Osteocyte (in vitro differentiated cells): ENCODE results near the gene GFPT1. TPM values are rescaled to one million over a fixed set of nuclear protein-coding genes. Genes with fewer than 3 reads are reported as not detected.

Experiments
- DNase-seq: peaks from one replicate; pipeline ENCODE4 v3.0.0; 2021; ENCODE audit warnings: mixed read lengths; ENCODE audit not compliant: unreplicated experiment; ENCODE audit errors: extremely low spot score
- H3K27ac Mint-ChIP-seq: one replicate; pipeline ENCODE4 v1.8.0; 2021; ENCODE audit warnings: mild to moderate bottlenecking, mixed read lengths; ENCODE audit not compliant: unreplicated experiment
- H3K27me3 Mint-ChIP-seq: one replicate; pipeline ENCODE4 v1.8.0; 2021; ENCODE audit warnings: mixed read lengths; ENCODE audit not compliant: unreplicated experiment
- H3K36me3 Mint-ChIP-seq: one replicate; pipeline ENCODE4 v1.8.0; 2021; ENCODE audit warnings: mixed read lengths; ENCODE audit not compliant: unreplicated experiment
- H3K4me1 Mint-ChIP-seq: one replicate; pipeline ENCODE4 v1.8.0; 2021; ENCODE audit warnings: mixed read lengths; ENCODE audit not compliant: unreplicated experiment
- H3K4me3 Mint-ChIP-seq: one replicate; pipeline ENCODE4 v1.8.0; 2021; ENCODE audit warnings: mild to moderate bottlenecking, moderate library complexity, mixed read lengths; ENCODE audit not compliant: unreplicated experiment
- H3K9me3 Mint-ChIP-seq: one replicate; pipeline ENCODE4 v1.8.0; 2021; ENCODE audit warnings: mixed read lengths; ENCODE audit not compliant: unreplicated experiment
- CTCF ChIP-seq: fragments of 200-600 bp; sonication (generic); IDR thresholded peaks from 2 replicates; pipeline ENCODE4 v1.5.0; 2021; ENCODE audit warnings: antibody characterized with exemption, mild to moderate bottlenecking, moderate library complexity
- total RNA-seq: library from RNA; stranded (reverse); gene quantifications from 2 replicates; pipeline ENCODE4 v1.2.1, GENCODE V29; 2021

GFPT1 gene
- total RNA-seq, 1 donor from 2014 or later: 48.3 TPM

GRCh38 chr2:69296421-69296820 lies 90.6 kb downstream of the GFPT1 start:
- no peaks in the 10 kb centered on the region for H3K36me3 Mint-ChIP-seq
- H3K27ac Mint-ChIP-seq: no peak overlapping the region
- no peaks in the 10 kb centered on the region for H3K9me3 Mint-ChIP-seq
- TF ChIP-seq CTCF: no peak
- H3K4me3 Mint-ChIP-seq: no peak overlapping the region
- peaks cover 18% of the 10 kb centered on the region for H3K4me1 Mint-ChIP-seq
- DNase-seq: no peak
- no peaks in the 10 kb centered on the region for H3K27me3 Mint-ChIP-seq

GRCh38 chr2:69292256-69292655 lies 94.8 kb downstream of the GFPT1 start:
- no peaks in the 10 kb centered on the region for H3K4me1 Mint-ChIP-seq
- H3K27me3 Mint-ChIP-seq: no peaks in the 10 kb centered on the region
- TF ChIP-seq CTCF: no peak
- no peak overlapping the region for H3K4me3 Mint-ChIP-seq
- no peaks in the 10 kb centered on the region for H3K9me3 Mint-ChIP-seq
- H3K27ac Mint-ChIP-seq: no peak overlapping the region
- DNase-seq: no peak
- H3K36me3 Mint-ChIP-seq: no peaks in the 10 kb centered on the region

GRCh38 chr2:69291721-69292120 lies 95.3 kb downstream of the GFPT1 start:
- no peaks in the 10 kb centered on the region for H3K36me3 Mint-ChIP-seq
- H3K9me3 Mint-ChIP-seq: no peaks in the 10 kb centered on the region
- TF ChIP-seq CTCF: no peak
- H3K27ac Mint-ChIP-seq: no peak overlapping the region
- H3K4me3 Mint-ChIP-seq: no peak overlapping the region
- no peak for DNase-seq
- no peaks in the 10 kb centered on the region for H3K27me3 Mint-ChIP-seq
- H3K4me1 Mint-ChIP-seq: no peaks in the 10 kb centered on the region

- Mint-ChIP-seq H3K9me3 (no peaks in the 10 kb centered on the region), H3K4me1 (no peaks in the 10 kb centered on the region), H3K27ac (no peak overlapping the region), H3K4me3 (no peak overlapping the region), H3K36me3 (no peaks in the 10 kb centered on the region), H3K27me3 (no peaks in the 10 kb centered on the region)
- no peak for DNase-seq
- TF ChIP-seq CTCF: no peak
These were observed 95.9 kb downstream of the GFPT1 start for GRCh38 chr2:69291004-69291650.

- no peaks in the 10 kb centered on the region for H3K4me1 Mint-ChIP-seq
- H3K27me3 Mint-ChIP-seq: no peaks in the 10 kb centered on the region
- H3K4me3 Mint-ChIP-seq: no peak overlapping the region
- no peaks in the 10 kb centered on the region for H3K36me3 Mint-ChIP-seq
- H3K9me3 Mint-ChIP-seq: no peaks in the 10 kb centered on the region
- no peak for TF ChIP-seq CTCF
- DNase-seq: no peak
- no peak overlapping the region for H3K27ac Mint-ChIP-seq
These were observed 98.6 kb downstream of the GFPT1 start for GRCh38 chr2:69288429-69288828.
